ENCODE measurements around the gene PIEZO1.
A peak's percentile ranks its signal among the peaks of the same experiment; 100 is the strongest.

The PIEZO1 gene

DNA sequence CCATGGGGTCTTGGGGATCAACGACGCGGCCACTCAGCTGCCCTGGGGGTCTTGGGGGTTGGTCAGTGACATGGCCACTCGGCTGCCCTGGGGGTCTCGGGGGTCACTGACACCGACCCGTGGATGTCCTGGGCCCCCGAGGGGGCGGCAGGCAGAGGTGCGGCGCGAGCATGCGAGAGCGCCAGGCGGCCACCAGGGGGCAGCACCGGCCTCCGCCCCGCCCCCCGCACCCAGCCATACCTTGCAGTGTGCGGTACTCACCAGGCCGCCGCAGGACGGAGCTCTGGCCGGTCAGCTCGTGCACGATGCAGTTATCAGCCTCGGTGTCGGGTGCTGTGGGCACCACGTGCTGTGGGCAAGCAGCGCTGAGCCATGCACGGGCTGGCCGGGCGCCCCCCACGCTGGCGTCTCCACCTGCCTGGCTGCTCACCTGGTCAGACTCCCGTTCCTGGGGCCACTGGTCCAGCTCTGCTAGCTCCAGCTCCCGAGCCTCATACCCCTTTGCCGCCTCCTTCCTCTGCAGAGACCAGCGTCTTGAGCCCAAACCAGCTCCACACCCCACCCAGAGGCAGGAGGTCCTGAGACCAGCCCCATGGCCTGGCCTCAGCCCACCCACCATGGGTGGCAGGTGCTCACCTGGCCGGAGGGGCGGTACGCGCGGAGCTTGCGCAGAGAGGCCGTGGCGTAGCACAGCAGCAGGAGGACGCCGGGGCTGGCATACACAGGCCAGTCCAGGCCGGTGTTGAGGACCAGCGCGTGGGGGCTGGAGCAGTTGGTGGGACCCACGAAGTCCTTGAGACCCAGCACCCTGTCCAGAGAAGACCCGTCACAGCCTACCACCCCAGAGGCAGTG, 47.5 kb downstream of the PIEZO1 start:
- DNase-seq (ENCODE audit: low spot score), result peak; percentile 75

DNA sequence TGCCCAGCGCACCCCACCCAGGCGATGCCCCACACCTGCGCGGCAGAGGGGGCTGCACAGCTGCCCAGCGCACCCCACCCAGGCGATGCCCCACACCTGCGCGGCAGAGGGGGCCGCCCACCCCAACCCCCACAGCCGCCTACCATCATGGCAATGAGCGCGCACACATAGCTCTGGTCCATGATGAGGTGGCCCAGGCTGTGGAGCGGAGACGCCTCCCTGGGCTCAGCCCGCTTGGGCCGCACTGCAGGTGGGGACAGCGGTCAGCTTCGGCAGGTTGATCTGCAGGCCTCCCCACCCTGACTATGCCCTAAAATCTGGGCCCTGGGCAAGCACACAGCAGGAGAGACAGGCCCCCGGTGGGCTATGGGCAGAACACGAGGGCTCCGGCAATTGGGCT, 48.5 kb downstream of the PIEZO1 start:
- DNase-seq (ENCODE audit: low spot score), result no peak

DNA sequence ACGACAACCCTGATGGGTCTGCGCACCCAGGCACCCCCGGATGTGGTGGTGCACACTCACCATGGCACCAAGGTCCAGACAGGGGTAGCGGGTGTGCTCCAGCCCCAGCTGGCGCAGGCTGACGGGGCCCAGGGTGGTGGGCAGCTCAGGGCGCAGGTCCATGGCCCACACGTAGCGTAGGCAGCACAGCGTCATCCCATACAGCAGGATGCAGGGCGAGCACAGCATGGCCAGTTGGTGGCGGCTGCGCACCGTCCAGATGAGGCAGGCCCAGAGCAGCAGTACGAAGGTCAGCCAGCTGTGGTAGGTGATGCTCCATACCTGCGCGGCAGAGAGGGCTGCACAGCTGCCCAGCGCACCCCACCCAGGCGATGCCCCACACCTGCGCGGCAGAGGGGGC, 48.9 kb downstream of the PIEZO1 start:
- DNase-seq (ENCODE audit: low spot score), result no peak

DNA sequence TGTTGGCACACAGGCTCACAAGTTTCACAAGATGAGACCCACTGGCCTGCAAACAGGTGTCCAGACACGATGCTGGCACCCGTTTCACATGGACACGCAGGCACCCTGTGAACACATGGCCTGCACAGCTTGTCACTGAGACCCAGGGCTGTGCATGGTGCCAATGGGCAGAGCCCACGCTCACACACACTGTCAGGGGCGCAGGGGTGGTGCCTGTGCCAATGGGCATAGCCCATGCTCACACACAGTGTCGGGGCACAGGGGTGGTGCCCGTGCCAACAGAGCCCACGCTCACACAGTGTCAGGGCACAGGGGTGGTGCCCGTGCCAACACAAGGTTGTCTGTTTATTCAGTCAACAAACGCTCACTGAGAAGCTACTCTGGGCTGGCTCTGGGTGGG, 49.4 kb downstream of the PIEZO1 start:
- DNase-seq (ENCODE audit: low spot score), result no peak

DNA sequence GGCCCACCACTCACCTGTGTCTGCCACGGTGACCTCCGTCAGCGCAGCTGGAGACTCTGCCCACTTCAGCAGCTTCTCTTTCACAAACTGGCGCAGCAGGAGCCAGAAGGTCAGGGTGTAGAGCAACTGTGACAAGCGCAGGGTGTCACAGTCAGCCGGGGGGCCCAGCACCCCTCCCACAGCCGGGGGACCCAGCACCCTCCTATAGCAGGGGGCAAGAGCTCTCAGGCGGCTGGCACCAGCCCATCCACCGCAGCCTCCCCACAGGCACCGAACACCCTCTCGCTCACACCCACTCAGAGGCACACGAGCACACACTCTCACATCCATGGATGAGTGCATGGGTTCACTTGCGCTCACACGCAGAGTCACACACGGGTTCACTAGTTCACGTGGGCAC, 49.9 kb downstream of the PIEZO1 start:
- no peak for DNase-seq (ENCODE audit: low spot score)

DNA sequence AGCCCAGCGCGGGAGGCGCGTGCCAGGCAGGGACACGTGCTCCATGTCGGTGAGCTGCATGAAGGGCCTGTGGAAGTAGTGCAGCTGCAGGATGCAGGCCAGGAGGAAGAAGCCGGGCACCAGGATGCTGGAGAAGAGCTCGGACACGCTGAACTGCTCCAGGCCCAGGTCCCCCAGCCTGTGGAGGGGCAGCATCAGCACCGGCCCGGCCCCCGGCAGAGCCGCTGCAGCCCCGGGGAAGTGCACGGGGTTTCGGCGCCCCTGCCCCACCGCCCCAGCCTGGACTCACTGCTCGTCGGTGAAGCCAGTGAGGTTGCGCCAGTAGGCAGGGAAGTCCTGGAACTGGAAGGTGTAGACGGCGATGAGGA, 50.7 kb downstream of the PIEZO1 start:
- DNase-seq (ENCODE audit: low spot score), result no peak

DNA sequence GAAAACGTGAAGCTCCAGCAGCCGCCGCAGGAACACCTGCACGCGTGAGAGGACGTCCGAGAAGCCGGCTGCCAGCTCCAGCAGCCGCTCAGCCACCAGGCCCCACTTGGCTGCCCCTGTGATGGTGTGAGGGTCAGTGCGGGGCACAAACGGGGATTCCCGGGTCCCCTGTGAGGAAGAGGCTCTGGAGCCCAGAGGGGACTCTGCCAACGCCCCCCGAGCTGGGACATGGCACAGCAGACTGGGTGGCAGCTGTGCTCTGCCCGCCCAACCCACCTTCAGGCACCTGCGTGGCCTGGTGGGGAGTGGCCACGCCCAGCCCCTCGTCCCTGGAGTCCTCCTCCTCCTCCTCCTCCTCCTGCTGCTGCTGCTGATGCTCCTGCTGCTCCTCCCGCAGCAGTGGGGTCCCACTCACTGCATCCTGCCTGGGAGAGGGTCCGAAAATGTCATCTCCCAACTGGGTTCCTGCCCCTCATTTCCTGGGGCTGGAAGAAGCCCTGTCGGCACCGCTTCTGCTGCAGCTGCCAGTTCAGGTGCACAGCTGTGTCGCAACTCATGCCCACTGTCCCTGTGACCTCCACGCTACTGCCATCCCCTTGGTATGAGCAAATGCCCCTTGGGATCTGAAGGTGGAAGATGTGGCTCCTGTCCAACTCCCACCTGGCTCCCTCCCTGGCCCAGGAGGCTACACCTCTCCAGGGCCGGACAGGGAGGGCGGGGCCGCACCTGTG, 51.2 kb downstream of the PIEZO1 start:
- no peak for DNase-seq (ENCODE audit: low spot score)

DNA sequence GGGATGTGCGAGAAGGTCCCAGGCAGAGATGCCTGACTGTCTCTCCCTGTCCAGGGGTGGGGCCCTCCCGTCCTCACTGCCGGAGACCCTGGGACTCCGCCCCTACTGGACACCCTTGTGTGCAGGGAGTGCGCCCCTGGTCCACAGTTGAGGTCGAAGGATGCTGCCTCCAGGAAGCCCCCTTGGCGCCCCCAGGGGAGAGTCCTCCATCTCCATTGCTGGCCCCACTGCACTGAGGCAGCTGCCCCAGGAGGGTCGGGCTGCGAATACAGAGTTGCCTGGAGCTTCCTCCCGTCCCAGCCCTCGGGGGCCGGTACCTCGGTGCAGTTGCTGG, 52.1 kb downstream of the PIEZO1 start:
- DNase-seq (ENCODE audit: low spot score), result no peak

DNA sequence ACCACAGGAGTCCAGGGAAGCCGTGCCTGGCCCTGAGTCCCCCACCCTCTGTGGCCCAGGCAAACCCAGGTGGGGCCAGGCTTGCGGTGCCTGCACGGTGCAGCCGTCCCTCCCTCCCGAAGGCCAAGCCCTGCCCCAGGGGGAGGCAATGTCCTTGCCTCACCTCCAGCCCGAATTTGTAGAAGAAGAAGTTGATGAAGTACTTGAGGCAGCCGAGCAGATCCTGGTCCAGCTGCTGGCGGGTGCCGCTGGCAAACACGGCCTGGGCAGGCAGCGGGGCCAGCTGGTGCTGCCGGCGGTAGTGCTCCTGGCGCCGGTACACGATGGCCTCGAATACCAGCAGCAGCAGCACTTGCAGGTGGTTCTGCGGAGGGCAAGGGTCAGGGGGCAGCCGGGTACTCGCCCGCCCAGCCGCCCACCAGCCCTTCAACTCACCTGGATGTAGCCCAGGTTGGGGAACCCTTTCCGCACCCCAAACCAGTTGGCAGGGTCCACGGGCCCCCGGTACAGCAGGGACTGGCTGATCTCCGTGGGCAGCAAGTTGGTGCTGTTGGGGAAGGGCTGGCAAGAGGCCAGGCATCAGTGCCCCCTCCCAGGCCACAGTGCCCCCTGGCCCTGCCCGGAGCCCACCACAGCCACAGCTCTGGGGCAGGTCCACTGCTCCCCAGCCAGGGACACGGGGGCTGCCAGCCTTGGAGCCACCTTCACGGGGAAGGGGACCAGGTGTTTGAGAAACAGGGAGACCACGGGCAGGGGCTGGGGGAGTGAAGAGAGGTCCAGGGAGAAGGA, 52.7 kb downstream of the PIEZO1 start:
- DNase-seq (ENCODE audit: low spot score), result no peak

DNA sequence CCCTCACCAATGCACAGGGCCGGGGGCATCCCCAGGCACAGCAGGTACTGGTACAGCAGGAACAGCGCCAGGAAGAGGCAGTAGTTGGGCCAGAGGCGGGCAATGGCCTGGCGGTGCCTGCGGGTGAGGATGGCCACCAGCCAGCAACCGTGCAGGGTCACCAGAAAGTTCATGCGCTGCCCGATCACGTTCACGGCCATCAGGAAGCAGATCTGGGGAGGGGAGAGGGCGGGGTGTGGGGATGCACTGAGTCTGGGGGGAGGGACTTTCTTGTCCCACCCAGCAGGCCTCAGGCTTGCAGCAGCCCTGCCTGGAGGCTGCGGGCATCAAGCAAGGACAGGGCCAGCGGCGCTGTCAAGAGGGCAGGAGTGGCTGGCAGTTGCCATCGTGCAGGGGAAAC, 53.3 kb downstream of the PIEZO1 start:
- DNase-seq (ENCODE audit: low spot score), result peak; percentile 29

DNA sequence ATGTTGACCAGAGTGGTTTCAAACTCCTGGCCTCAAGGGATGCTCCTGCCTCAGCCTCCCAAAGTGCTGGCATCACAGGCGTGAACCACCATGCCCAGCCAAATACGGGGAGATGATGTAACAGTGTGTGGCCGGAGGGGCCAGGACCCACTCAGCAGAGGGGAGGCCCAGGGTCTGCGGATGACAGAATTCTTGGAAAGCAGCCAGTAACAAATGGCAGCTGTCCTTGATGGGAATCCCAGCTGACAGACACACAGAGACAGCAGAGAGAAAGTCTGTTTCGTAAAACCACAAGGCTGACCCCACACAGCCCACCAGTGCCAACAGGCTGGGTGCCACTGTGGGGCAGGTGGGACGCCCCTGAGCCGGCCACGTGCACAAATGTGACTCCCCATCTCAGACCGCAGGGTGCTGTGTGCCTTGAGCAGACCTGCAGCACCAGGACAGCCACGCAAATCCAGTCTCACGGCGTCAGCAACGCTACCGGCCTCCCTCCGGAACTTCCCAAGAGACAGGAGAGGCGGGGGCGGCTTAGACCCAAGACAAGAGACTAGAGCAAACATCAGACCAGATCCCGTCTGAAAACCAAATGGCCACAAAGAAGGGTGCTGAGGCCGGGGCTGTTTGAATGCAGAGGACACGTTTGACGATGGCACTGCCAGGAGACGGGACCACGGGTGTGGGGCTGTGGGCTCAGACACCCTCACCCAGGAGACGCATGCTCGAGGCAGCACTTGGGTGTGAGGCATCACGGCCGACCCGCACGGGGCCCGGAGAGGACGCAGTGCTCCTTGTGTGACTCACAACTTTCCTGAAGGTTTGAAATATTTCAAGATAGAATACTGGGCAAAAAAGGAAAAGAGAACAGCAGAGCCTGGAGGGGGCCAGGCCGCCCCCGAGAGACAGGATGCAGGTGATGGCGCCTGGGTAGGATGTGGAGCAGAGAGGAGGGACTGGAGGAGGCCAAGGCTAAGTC, 54.1 kb downstream of the PIEZO1 start:
- DNase-seq (ENCODE audit: low spot score), result no peak

DNA sequence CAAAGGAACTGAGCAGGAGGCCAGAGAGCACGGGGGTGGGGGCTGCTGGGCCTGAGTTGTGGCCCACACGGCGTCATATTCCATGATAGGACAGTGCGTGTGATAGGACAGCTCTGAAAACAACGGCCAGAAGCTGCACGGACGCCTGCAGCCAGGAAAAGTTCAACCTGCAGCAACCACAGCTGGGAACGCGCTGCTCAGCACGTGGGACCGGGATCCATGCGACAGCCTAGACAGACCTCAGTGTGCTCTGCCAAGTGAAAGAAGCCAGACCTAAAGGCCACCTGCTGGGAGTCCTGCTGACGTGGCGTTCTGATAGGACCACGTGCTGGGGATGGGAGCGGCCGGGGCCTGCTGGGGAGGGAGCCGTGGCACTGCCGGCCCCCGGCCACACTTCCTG, 57.1 kb downstream of the PIEZO1 start:
- no peak for DNase-seq (ENCODE audit: low spot score)

DNA sequence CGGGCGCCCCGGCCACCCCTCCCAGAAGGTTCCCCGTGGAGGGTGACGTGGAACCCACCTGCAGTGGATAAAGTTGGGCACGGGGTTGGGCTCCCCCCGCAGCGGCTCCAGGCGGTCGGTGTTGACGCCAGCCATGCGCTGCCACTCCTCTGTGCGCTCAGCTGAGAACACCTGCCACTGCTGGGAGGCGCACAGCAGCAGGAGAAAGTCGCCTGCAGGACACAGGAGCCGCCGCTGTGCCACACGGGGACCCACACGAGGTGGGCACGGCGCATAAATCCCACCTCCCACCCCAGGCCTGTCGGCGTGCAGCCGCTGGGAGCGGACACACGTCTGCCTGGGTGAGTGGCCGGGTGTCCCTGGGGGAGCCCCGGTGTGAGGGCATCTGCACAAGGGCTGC, 58.0 kb downstream of the PIEZO1 start:
- no peak for DNase-seq (ENCODE audit: low spot score)

DNA sequence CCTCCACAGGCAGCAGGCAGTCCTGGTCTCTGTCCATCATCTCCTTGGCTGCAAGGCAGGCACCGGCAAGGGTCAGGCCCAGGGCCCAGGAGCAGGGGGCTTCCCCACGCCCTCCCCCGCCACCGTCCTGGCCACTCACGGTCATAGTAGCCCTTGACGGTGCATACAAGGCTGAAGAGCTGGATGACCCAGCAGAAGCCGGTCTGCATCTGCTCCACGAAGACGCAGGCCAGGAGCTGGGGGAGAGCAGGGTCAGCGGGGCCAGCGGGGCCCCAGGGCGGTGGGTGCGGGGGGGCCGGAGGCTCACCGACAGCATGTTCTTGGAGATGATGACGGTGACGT, 58.6 kb downstream of the PIEZO1 start:
- DNase-seq (ENCODE audit: low spot score), result no peak

DNA sequence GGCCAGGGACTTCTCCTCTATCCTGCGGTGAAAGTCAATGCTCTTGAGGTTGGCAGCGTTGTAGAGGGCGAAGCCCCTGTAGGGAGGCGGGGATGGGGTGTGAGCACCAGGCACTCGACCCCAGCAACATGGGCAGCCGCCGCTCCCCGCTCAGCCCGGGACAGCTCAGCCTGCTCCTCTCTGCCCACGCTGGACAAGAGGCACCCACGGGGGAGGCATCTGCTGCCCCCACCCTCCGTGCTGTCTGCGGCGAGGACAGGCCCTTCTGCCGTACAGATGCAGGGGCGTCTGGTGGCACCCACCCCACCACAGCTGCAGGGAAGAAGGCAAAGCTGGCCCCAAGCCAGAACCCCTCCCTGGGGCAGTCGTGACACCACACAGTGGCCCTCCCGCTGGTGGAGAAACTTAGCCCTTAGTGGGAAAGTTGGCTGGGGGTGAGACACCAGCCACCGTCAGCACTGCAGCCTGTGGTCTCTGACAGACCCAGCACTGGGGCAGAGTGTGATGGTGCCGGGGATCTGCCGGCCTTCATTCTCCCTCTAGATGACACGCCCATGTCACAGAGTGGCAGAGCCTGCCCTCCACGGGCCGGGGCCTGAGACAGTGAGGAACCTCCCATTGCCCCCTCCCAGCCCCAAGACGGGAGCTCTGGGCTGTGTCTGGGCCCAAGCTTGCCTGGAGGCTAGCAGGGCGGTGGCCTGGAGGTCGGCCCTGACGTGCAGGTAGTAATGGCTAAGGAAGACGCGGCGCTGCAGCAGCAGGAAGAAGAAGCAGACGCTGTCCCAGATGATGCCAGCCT, 59.2 kb downstream of the PIEZO1 start:
- DNase-seq (ENCODE audit: low spot score), result no peak

DNA sequence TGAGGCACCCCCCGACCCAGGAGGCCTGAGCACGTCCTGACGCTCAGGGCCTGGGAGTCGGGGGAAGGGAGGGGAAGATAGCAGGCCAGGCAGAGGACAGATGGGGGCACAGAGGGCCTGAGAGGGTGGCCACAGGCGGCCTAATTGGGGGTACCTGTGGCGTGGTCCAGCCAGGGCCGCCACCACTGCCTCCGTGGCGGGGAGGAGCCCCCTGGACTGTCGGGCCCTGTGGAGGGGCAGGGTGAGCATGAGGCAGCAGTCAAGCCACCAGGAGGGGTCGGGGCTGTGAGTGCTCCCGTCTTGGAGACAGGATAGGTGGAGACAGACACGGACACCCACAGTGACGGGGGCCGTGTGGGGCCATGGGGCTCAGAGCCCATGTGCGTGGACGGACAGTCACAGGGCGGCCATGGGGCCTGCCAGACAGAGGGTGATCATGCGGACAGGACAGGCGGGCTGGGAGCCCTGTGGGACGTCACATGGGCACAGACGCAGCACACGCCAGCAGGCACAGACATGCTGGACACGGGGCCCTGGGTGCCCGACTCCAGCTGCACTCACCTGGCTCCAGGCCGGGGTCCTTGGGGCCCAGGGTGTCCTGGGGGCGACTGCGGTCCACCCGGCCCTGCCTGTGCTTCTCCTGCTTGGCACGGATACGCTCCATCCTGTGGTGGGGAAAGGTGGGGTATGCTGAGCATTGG, 60.0 kb downstream of the PIEZO1 start:
- DNase-seq (ENCODE audit: low spot score), result no peak

DNA sequence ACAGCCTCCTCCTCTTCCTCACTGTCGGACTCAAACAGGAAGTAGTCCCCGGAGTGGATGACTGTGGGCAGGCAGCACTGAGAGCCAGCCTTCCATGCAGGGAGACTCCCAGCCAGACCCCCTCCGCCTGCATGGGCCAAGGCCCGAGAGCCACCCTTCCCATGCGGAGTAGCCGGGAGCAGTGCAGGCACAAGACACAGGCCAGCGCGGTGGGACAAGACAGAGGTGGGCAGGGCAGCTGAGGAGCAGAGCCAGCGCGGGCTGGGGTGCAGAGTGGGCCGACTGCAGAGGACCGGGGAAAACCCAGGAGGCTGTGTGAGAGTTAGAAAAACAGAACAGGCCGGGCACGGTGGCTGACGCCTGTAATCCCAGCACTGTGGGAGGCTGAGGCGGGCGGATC, 61.1 kb downstream of the PIEZO1 start:
- no peak for DNase-seq (ENCODE audit: low spot score)

DNA sequence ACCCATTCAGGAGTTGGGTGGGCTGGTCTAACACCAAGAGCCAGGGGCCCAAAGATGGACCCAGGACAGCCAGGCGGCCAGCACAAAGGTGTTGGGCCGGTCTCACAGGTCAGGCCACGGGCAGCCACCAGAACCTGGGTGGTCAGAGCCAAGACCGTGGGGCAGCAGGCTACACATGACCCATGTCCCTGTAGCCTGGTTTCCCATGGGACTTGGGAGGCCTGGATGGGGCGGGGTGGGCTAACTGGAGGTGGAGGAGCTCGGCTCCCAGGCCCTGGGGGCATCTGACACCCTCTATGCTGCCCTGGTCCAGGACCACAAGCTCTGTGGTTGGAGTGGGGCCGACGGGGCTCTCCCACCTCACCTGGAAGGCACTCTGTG, 61.5 kb downstream of the PIEZO1 start:
- no peak for DNase-seq (ENCODE audit: low spot score)

DNA sequence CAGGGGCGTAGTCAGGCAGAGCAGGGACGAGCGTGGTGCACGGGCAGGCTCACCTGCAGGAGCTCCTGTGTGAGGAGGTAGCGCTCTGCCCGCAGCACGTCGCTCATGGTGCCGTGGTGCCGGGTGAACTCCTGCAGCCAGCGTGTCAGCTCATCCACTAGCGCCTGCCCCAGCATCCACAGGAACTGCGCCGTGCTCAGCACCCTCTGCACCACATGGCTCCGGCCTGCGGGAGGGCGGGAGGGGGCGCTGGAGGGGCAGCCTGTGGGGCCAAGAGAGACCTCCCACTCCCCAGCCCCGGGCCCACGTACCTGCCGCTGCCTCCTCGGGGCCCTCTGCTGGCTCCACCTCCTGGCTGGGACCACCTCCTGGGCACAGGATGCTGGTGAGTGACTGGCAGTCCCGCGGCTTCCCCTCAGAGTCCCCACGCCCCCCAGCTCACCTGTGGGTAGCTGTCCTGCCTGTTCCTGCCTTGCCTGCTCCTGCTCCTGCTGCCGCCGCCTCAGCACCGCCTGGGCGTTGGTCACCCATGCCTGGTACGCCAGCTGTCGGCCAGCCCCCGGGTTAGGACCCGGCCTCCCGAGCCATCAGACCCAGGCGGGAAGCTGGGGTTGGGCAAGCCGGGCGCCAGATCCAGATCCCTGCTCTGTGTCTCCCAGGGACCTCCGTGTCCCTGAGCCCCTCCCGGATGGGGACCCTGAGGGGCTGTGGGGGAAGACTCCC, 62.1 kb downstream of the PIEZO1 start:
- no peak for DNase-seq (ENCODE audit: low spot score)

Data from AG08395 (cell line).